IMR-90 (cell line): ENCODE results near the gene GXYLT2. TPM values are rescaled to one million over a fixed set of nuclear protein-coding genes. Genes with fewer than 3 reads are reported as not detected.

Experiments used
- ATAC-seq: fragments of 200-7000 bp; cut with Tn5 transposase; 2 replicates; pipeline ENCODE4 v1.9.1; 2020; ENCODE audit warnings: low read depth, mild to moderate bottlenecking, moderate library complexity
- BruUV-seq: library from RNA; stranded (reverse); fragments of 400-500 nt; replicated peaks from 2 replicates; lab custom pipeline; 2021; lab: Mats Ljungman, UMichigan
- CTCF ChIA-PET: fragments of 300-600 bp; formaldehyde crosslinking; extraction: SDS; loops from one replicate; lab custom pipeline; 2021; ENCODE audit warnings: antibody characterized with exemption; lab: Yijun Ruan, JAX
- POLR2A ChIA-PET: fragments of 300-600 bp; sonication (Branson Sonifier 250); formaldehyde crosslinking; loops from one replicate; lab custom pipeline; 2022; ENCODE audit warnings: antibody characterized with exemption; ENCODE audit not compliant: unreplicated experiment; lab: Charles Lee
- DNase-seq: peaks from one replicate; pipeline ENCODE4 v3.0.0; 2013
- H2AFZ ChIP-seq: replicated peaks from 2 replicates; pipeline ENCODE3; 2013; ENCODE audit warnings: low read length, mild to moderate bottlenecking; ENCODE audit not compliant: poor library complexity
- H2AK5ac ChIP-seq: 2 replicates; pipeline ENCODE4 v1.6.1; 2013; ENCODE audit warnings: low read depth, low read length, inconsistent platforms
- H2AK9ac ChIP-seq: replicated peaks from 2 replicates; pipeline ENCODE3; 2013; ENCODE audit warnings: mild to moderate bottlenecking, low read depth, low read length, moderate library complexity; ENCODE audit not compliant: poor library complexity
- H2BK120ac ChIP-seq: 2 replicates; pipeline ENCODE4 v1.6.1; 2013; ENCODE audit warnings: low read depth, low read length, inconsistent platforms
- H2BK15ac ChIP-seq: 3 replicates; pipeline ENCODE4 v1.6.1; 2013; ENCODE audit warnings: low read depth, low read length, inconsistent platforms
- H2BK20ac ChIP-seq: 2 replicates; pipeline ENCODE4 v1.6.1; 2013; ENCODE audit warnings: low read depth, mild to moderate bottlenecking, inconsistent platforms, low read length, moderate library complexity
- H2BK5ac ChIP-seq: 2 replicates; pipeline ENCODE4 v1.6.1; 2013; ENCODE audit warnings: mild to moderate bottlenecking, low read depth, low read length, inconsistent platforms; ENCODE audit not compliant: poor library complexity, severe bottlenecking
- H3K14ac ChIP-seq: replicated peaks from 2 replicates; pipeline ENCODE4 v1.6.1; 2013; ENCODE audit warnings: low read depth, low read length, inconsistent platforms
- H3K18ac ChIP-seq: 2 replicates; pipeline ENCODE4 v1.6.1; 2013; ENCODE audit warnings: low read depth, low read length, control low read depth
- H3K23ac ChIP-seq: 2 replicates; pipeline ENCODE4 v1.6.1; 2013; ENCODE audit warnings: low read depth, low read length, inconsistent platforms
- H3K27ac ChIP-seq: 2 replicates; pipeline ENCODE4 v1.5.1; 2013; ENCODE audit warnings: mild to moderate bottlenecking, control low read depth, low read length; ENCODE audit not compliant: insufficient read depth
- H3K27me3 ChIP-seq: 2 replicates; pipeline ENCODE4 v1.6.1; 2013; ENCODE audit warnings: low read length; ENCODE audit not compliant: control insufficient read depth, insufficient read depth
- H3K36me3 ChIP-seq: 2 replicates; pipeline ENCODE4 v1.6.1; 2013; ENCODE audit warnings: low read length, mixed read lengths; ENCODE audit not compliant: control insufficient read depth, insufficient read depth
- H3K4ac ChIP-seq: 2 replicates; pipeline ENCODE4 v1.6.1; 2013; ENCODE audit warnings: low read depth, low read length, inconsistent platforms
- H3K4me1 ChIP-seq: 2 replicates; pipeline ENCODE4 v1.6.1; 2013; ENCODE audit warnings: low read length, mixed read lengths; ENCODE audit not compliant: control insufficient read depth, insufficient read depth
- H3K4me2 ChIP-seq: 2 replicates; pipeline ENCODE4 v1.6.1; 2013; ENCODE audit warnings: low read depth, mild to moderate bottlenecking, control low read depth, low read length, moderate library complexity
- H3K4me3 ChIP-seq: 2 replicates; pipeline ENCODE4 v1.5.1; 2013; ENCODE audit warnings: low read depth, mild to moderate bottlenecking, control low read depth, low read length, moderate library complexity; ENCODE audit not compliant: insufficient read depth
- H3K56ac ChIP-seq: 2 replicates; pipeline ENCODE4 v1.6.1; 2013; ENCODE audit warnings: low read length, inconsistent platforms; ENCODE audit not compliant: insufficient read depth; ENCODE audit errors: extremely low read depth
- H3K79me1 ChIP-seq, 2 experiments: 2 replicates each; pipeline ENCODE4 v1.6.1; 2013; ENCODE audit warnings: low read length in 2 of 2, inconsistent platforms in 1 of 2, low read depth in 1 of 2
- H3K9ac ChIP-seq: 2 replicates; pipeline ENCODE4 v1.6.1; 2013; ENCODE audit warnings: low read depth, low read length, control low read depth
- H3K9me1 ChIP-seq: 2 replicates; pipeline ENCODE4 v1.6.1; 2013; ENCODE audit warnings: low read length, inconsistent platforms; ENCODE audit not compliant: insufficient read depth
- H3K9me3 ChIP-seq: 2 replicates; pipeline ENCODE4 v1.6.1; 2013; ENCODE audit warnings: low read length; ENCODE audit not compliant: control insufficient read depth, insufficient read depth
- H4K20me1 ChIP-seq: 2 replicates; pipeline ENCODE4 v1.6.1; 2013; ENCODE audit warnings: low read length, inconsistent platforms; ENCODE audit not compliant: insufficient read depth
- H4K5ac ChIP-seq: 2 replicates; pipeline ENCODE4 v1.6.1; 2013; ENCODE audit warnings: mild to moderate bottlenecking, low read depth, low read length, control low read depth
- H4K8ac ChIP-seq, 2 experiments: 2 replicates each; pipeline ENCODE4 v1.6.1; 2013; ENCODE audit warnings: low read depth in 2 of 2, low read length in 2 of 2, control low read depth in 1 of 2, inconsistent platforms in 1 of 2
- H4K91ac ChIP-seq: 2 replicates; pipeline ENCODE4 v1.6.1; 2013; ENCODE audit warnings: low read depth, low read length, inconsistent platforms; ENCODE audit not compliant: insufficient read depth
- CEBPB ChIP-seq: IDR thresholded peaks from 2 replicates; pipeline ENCODE4 v1.6.1; 2012; ENCODE audit warnings: low read depth, low read length, improper control_type of control experiment
- CTCF ChIP-seq: conservative IDR thresholded peaks from 2 replicates; pipeline ENCODE4 v1.5.1; 2012; ENCODE audit warnings: mild to moderate bottlenecking, low read depth, low read length, improper control_type of control experiment
- FOS ChIP-seq: fragments of 150-350 bp; IDR thresholded peaks from 2 replicates; pipeline ENCODE4 v1.6.1; 2016; ENCODE audit warnings: low read depth, low read length
- MAFK ChIP-seq: IDR thresholded peaks from 2 replicates; pipeline ENCODE4 v1.6.1; 2012; ENCODE audit warnings: low read depth, low read length, improper control_type of control experiment
- MAZ ChIP-seq: IDR thresholded peaks from 2 replicates; pipeline ENCODE4 v1.6.1; 2012; ENCODE audit warnings: low read depth, mild to moderate bottlenecking, low read length, improper control_type of control experiment, moderate library complexity, borderline replicate concordance
- RCOR1 ChIP-seq: IDR thresholded peaks from 2 replicates; pipeline ENCODE4 v1.6.1; 2012; ENCODE audit warnings: mild to moderate bottlenecking, low read length, improper control_type of control experiment; ENCODE audit not compliant: insufficient replicate concordance
- WGBS, 2 experiments: methylation state at CpG; one replicate each; pipeline versions ENCODE4 v1.1.5 to v1.1.7; 2013; ENCODE audit warnings: missing lambda C conversion rate in 2 of 2; ENCODE audit not compliant: insufficient read length in 1 of 2; ENCODE audit errors: extremely low coverage in 2 of 2; 5-methylcytosine and 5-hydroxymethylcytosine counted together
- dilution Hi-C: fragments of 300-500 bp; cut with HindIII; formaldehyde crosslinking; loops from one replicate; pipeline ENCODE4 v1.14.3; 2018; ENCODE audit warnings: low sequenced_read_pairs; ENCODE audit not compliant: unreplicated experiment
- in situ Hi-C: fragments of 300-500 bp; cut with MboI; formaldehyde crosslinking; loops from 3 replicates; pipeline ENCODE4 v1.14.3; 2019; ENCODE audit warnings: low sequenced_read_pairs, inconsistent platforms, mixed read lengths
- intact Hi-C: fragments of 100-400 bp; cut with micrococcal nuclease; formaldehyde crosslinking; loops from 2 replicates; pipeline ENCODE4 v1.10.0; 2022
- polyA plus RNA-seq, 3 experiments: library from polyadenylated mRNA; depleted of rRNA; stranded (reverse); fragments of >200 nt; gene quantifications; 2 replicates each; pipeline ENCODE4 v1.2.3, GENCODE V29; 2012; ENCODE audit warnings: low replicate concordance in 1 of 3
- total RNA-seq: library from RNA; depleted of rRNA; stranded (reverse); fragments of >200 nt; gene quantifications from 2 replicates; pipeline ENCODE4 v1.2.3, GENCODE V29; 2012
- TF ChIP-seq, protein P1 (sequence below): fragments of 150-350 bp; IDR thresholded peaks from 2 replicates; pipeline ENCODE4 v1.6.1; 2016; ENCODE audit warnings: low read depth, mild to moderate bottlenecking, low read length, moderate library complexity, borderline replicate concordance

The GXYLT2 gene
- total and polyA plus RNA-seq, 2 of the 4 experiments (the other 2 are of a cell fraction) = 5.7 to 11.1 TPM

DNA sequence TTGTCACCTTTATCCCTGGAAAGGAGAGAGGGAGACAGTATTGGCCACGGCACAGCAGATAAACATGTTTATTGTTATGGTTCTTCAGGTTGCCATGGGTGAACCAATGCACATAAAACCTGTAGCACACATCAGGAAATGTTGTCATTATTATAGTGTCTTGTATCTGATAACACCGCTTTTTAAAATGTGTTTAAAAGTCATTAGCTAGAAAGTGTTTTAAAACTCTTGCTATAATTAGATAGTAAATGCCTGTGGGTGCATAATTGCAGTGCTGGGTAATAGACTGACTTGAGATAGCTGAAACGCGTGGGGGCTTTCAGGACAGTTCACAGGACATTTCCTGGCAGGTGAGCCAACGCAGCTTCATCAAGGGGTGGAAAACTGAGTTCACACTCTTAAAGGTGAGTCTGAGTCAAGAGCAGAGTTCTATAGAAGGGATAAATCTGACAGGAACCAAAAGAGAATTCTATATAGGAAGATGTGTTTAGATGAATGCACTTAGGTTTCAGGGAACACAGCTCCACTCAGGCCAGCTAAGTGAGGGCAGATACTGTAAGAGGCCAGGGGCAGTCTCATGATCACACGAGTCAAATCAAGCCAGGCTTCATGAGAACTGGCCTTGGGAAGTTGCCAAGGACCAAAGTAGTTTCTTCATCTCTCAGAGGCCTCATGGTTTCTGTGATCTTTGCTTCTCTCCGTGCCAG, 73.1 kb downstream of the GXYLT2 start:
- H3K79me1 ChIP-seq = no peaks in the 10 kb centered on the region
- no peak overlapping the region for H3K4ac ChIP-seq
- no peak overlapping the region for H3K23ac ChIP-seq
- H3K14ac ChIP-seq = no peak overlapping the region
- H3K36me3 ChIP-seq = peaks cover 3% of the 10 kb centered on the region; the same call in 1 of the 2 replicates
- H2BK5ac ChIP-seq = no peak overlapping the region
- no peak overlapping the region for H3K27ac ChIP-seq
- H4K20me1 ChIP-seq = no peaks in the 10 kb centered on the region
- no peak overlapping the region for H4K91ac ChIP-seq
- H3K4me2 ChIP-seq = no peak overlapping the region
- H3K27me3 ChIP-seq = no peaks in the 10 kb centered on the region
- no peak overlapping the region for H4K5ac ChIP-seq
- H2AFZ ChIP-seq = no peak overlapping the region
- BruUV-seq = no TSS peak
- no peak overlapping the region for H3K4me3 ChIP-seq
- ChIA-PET CTCF (no interaction called here), POLR2A (no interaction called here)
- DNase-seq (peak; percentile 74), ATAC-seq (peak; percentile 77)
- no peak overlapping the region for H2BK120ac ChIP-seq
- H2AK9ac ChIP-seq = no peak overlapping the region
- no peak overlapping the region for H3K18ac ChIP-seq
- H2AK5ac ChIP-seq = no peak overlapping the region
- WGBS, 2 experiments = 33% methylated on average over 1 of the region's 7 CpGs; no CpG with 5 or more reads in 1 of the 2 experiments
- no peak overlapping the region for H3K56ac ChIP-seq
- no peaks in the 10 kb centered on the region for H3K9me3 ChIP-seq
- H2BK20ac ChIP-seq = no peak overlapping the region
- no peak overlapping the region for H4K8ac ChIP-seq
- H3K4me1 ChIP-seq = no peaks in the 10 kb centered on the region
- intact Hi-C loops = no loop called here
- no peak overlapping the region for H2BK15ac ChIP-seq
- dilution Hi-C loops = no loop called here
- in situ Hi-C loops = no loop called here
- H3K9me1 ChIP-seq = 0 out of 2 replicates have a peak, but pooled peaks cover 4% of the 10 kb centered on the region
- TF ChIP-seq RCOR1 (no peak), CEBPB (no peak), MAFK (no peak), FOS (no peak), MAZ (no peak), CTCF (no peak)
- TF ChIP-seq, protein P1, sequence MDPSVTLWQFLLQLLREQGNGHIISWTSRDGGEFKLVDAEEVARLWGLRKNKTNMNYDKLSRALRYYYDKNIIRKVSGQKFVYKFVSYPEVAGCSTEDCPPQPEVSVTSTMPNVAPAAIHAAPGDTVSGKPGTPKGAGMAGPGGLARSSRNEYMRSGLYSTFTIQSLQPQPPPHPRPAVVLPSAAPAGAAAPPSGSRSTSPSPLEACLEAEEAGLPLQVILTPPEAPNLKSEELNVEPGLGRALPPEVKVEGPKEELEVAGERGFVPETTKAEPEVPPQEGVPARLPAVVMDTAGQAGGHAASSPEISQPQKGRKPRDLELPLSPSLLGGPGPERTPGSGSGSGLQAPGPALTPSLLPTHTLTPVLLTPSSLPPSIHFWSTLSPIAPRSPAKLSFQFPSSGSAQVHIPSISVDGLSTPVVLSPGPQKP = no peak
- no peak overlapping the region for H3K9ac ChIP-seq
